WTC11 (cell line): ENCODE data around the gene PLA2G4A.

ENCODE experiments used
- CTCF ChIP-seq: fragments of 200-600 bp; IDR thresholded peaks from 2 replicates; pipeline ENCODE4 v1.8.0; 2022; ENCODE audit warnings: antibody characterized with exemption
- E2F1 ChIP-seq: sonication (generic); formaldehyde crosslinking; IDR thresholded peaks from 2 replicates; pipeline ENCODE4 v1.8.0; 2022; ENCODE audit warnings: mild to moderate bottlenecking, missing genetic modification reagents
- GRHL2 ChIP-seq: fragments of 250-450 bp; sonication (Bioruptor Pico); IDR thresholded peaks from 2 replicates; pipeline ENCODE4 v1.8.0; 2022; ENCODE audit warnings: mild to moderate bottlenecking, moderate library complexity; ENCODE audit not compliant: insufficient replicate concordance, severe bottlenecking

- TF ChIP-seq CTCF (no peak), E2F1 (no peak), GRHL2 (CRISPR knock-in tag) (no peak)
Observed at GRCh38 chr1:186974774-186975181, 146.0 kb downstream of the PLA2G4A start.
